Measurements from ENCODE around the gene PIP4K2B.

The PIP4K2B gene

DNA sequence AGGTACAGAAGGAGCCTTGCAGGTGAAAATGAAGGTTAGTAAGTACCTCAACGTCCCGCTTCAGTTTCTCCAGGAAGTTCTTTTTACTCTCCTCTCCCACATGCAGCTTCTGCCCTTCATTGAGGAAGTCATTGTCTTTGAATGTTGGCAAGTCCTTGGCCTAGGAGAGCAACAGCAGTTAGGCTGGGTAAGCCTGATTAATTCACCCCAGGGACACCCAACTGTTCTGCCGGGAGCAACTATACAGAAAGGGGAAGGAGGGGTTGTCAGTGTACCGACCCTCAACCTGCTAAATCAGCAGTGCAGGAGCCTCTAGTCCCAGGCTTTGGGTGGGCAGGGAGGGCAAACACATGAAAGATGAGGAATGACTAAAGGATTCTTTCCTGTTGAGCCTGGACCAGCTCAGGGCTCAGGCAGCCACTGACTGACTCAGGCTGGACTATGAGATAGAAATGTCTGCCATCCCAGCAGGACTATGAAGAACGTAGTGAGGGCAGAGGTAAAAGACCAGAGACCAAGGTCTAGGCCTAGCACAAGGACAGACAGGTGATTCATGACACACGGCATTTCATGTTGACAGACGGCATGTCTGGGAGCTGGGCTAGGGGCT, 21.6 kb downstream of the PIP4K2B start:
- DNase-seq = no peak

- no peak for DNase-seq
Observed at GRCh38 chr17:38773258-38773657, 26.1 kb downstream of the PIP4K2B start.

DNA sequence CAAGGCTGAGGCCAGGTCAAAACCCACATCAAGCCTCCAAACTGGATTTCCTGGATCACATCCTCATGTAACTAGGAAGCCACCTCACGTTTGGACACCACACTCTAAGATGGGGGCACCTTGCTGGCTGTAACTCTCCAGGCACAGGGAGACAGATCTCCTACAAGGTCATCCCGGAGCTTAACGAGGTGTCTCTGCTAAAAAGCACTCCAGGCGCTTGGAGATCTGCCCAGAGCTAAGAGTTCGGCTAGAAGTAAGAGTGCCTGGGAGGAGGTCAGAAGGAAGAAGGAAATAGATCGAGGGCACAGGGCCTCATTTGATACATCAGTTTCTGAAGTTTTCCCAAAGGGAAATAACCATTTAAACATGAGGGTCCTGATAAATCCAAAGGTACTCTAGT, 30.9 kb downstream of the PIP4K2B start:
- DNase-seq = no peak

DNA sequence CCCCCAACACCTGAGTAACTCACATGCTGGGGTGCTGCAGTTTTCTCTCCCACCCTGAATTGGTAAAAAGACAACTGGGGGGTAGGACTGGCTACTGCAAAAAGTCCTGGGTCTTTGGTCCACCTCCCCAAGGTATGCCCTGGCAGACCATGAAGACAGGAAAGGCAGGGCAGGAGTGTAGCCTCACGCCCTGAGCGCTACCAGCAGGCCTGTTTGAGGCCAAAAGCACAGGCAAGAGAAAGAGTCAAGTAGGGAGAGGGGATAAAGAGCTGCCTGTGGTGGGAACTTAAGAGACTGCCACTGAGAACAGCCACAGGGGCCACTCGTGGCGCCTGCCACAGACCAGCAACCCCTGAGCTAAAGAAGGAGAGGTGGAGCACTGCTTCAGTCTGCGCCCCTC, 33.0 kb downstream of the PIP4K2B start:
- DNase-seq = no peak

GRCh38 chr17:38762231-38762630, 37.1 kb downstream of the PIP4K2B start:
- no peak for DNase-seq

- DNase-seq = no peak
Observed at GRCh38 chr17:38761612-38762011, 37.7 kb downstream of the PIP4K2B start.

- DNase-seq = no peak
Observed at GRCh38 chr17:38753071-38753506, 46.3 kb downstream of the PIP4K2B start.

GRCh38 chr17:38752308-38753070, 46.9 kb downstream of the PIP4K2B start, which contains the start of gene PSMB3:
Gene PSMB3, plus strand, starts transcription at chr17:38752741. Its CDS starts 86 bp downstream, at chr17:38752827.
- peak; percentile 99 for DNase-seq

GRCh38 chr17:38751808-38752307, 47.5 kb downstream of the PIP4K2B start:
- peak; percentile 58 for DNase-seq

DNA sequence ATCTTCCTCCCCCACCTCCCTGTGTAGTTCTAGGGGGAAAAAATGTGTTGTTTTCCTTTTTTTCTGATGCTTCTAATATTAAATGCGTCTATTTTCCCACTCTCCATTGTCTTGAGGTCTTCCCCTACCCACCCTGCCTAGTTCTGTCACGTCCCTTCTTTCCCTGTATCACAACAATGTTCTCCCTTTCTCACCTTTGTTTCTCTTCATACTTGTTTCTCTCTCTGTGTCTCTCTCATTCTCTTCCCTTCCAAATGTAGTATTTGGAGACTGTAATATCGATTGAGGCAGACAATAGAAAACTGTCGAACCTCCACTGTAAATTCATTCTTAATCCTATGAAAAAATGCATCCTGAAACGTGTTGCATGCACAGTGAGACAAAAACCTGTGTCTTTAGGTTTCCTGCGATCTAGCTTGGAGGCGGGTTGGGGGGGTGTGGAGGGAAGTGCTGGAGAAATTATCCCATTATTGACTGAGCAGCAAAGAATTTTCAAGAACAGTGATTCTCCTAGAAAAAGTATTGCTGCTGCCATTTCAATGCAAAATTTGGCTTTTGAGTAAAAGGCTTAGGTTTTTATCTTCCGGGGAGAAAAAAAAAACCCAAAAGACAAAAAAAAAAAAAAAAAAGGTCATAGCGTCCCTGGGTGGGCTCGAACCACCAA, 48.1 kb downstream of the PIP4K2B start:
- DNase-seq = no peak

- no peak for DNase-seq
Observed at GRCh38 chr17:38750312-38751121, 48.8 kb downstream of the PIP4K2B start.

DNA sequence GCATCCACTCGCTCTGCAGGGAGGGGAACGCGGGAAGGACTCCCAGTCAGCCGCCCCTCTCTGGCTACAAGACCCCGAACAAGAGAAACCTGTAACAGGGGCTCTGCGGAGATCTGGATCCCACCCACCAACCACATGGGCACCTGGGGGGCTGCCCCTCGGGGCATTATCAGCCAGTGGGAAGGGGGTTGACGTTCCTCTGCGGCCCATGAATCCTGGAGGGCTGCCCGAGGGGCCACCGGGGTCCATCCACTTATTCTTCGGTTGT, 49.4 kb downstream of the PIP4K2B start:
- DNase-seq = no peak

- DNase-seq = no peak
Observed at GRCh38 chr17:38749223-38750043, 49.9 kb downstream of the PIP4K2B start.

- DNase-seq = no peak
Observed at GRCh38 chr17:38748892-38749222, 50.5 kb downstream of the PIP4K2B start.

DNA sequence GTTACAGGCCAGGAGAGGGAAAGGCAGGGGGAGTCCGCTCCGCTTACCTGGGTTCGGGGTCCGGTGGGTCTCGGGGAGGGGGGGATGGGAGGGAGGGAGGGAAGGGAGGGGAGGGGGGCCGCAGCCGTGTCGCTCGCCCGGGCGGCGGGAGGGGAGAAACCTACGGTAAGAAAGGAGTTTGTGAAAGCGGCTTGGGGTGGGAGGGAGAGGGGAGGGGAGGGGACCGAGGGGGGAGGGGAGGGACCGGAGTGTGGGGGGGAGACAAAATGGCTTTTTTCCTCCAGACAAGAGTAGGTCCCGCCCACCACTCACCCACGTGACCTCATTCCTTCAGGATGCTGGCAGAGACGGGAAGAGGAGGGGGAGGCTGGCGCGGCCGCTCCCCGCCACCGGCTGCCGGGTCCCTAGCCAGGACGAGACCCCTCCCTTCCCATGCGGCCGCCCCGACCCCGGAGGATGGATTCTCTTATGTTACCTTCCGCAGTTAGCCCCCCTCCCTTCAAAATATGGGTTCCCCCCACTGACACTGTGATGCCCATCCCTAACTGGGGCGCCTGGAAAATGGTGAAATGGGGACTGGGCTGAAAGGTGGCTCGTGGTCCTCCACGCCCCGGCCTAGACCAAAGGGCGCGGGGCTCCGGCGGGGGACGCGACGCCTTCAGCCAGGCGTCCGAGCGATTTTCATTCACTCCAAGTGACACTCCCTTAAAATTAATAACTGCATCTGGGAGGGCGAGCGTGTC, 51.0 kb downstream of the PIP4K2B start, which contains the start of gene PCGF2:
PCGF2 (minus strand) TSS at position 188 of the 743 bp plus-strand sequence. CDS start 7,934 bp downstream, outside the sequence.
- DNase-seq = peak; percentile 34

GRCh38 chr17:38747463-38748148, 51.8 kb downstream of the PIP4K2B start:
- DNase-seq = no peak

DNA sequence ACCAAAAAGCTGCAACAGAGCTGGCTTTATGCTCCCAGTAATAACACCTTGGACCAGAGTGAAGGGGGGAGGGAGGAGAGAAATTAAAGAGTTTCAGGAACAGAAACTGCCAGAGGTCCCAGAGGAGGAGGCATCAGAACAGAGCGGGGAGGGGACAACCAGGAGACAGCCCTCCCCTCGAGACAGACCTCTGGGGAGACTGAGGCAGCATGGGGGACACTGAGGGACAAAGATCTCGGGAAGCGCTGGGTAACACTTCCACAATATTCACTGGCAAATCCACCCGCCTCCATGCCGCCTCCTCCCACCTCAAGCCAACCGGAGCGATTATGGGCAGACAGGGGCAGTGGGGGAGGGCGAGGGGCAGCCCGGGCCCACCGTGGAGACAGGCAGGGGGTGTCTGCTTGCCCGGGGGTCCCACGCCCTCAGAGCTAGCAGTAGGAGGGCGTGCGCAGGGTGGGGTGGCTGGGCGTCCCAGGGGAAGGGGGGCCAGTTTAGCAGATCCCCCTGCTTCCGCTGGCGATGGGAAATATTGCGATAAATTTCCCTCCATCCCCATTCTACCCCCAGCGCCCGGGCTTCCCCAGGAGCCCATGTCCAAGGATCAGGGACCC, 52.4 kb downstream of the PIP4K2B start:
- no peak for DNase-seq

DNA sequence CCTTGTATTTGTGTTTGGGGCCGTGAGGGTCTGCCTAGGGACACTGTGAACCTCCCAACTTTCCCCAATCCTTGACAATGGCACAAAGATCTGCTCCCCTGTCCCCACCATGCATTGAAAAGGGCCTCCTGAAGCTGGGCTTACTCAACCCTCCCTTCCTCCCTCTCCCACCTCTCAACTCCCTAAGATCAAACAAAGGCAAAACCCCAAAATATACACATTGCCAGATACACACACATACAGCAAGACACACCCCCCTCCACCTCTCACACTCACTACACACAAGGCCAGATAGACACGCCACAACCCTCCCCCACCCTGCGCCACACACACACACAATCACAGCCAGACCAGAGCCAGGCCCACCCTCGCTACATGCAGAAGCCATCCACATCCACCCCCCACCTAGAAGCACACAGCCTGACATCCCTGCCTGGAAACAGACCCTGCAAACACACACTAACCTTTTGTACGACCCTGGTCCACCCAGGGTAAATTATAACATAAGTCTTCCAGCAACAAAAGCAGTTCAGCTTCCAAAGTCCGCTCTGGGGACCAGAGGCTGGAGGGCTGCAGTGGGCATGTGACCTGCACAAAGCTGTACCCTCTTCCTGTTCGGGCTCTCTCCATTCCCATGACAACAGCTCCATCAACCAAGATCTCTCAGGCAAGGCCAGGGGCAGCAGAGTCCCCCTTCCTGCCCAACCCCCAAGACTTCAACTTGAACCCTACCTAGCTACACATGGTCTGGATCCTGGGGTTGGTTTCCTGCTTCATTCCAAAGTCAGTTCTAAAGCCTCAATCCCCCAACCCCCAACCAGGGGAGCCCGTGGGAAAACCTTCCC, 53.1 kb downstream of the PIP4K2B start:
- no peak for DNase-seq

DNA sequence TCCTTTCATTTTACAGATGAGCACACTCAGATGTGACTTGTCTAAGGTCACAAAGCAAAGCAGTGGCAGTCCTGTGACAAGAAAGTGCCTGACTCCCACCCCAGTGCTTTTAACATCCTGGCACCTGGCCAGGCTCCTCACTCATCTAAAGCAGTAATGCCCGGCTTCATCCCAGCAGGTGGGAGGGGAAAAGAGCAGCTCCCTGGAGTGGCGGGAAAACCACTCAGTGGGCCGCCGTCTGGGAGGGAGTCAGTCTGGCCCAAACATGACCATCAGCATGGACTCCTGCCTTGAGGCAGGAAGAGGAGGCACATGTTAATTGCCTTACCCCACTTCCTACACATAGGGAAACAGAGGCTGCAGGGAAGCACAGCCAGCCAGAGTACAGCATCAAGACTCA, 53.8 kb downstream of the PIP4K2B start:
- no peak for DNase-seq
